Esophagus muscularis mucosa (tissue), 4 donors: ENCODE measurements around the gene ZNF497. TPM values are rescaled to one million over a fixed set of nuclear protein-coding genes. Genes with fewer than 3 reads are reported as not detected.

ENCODE experiments used
- DNase-seq: peaks from one replicate; pipeline ENCODE4 v3.0.0-alpha.2; 2017; ENCODE audit errors: extremely low spot score
- H3K27ac ChIP-seq, 4 donors: fragments of 200-600 bp; sonication (generic); replicated peaks in 1 of 4; 1 replicate in 3 of 4; 2 replicates in 1 of 4; pipeline ENCODE4 v1.5.1; 2016 to 2019; ENCODE audit warnings: mild to moderate bottlenecking in 1 of 4
- H3K27me3 ChIP-seq, 4 donors: fragments of 200-600 bp; sonication (generic); one replicate each; pipeline versions ENCODE4 v1.5.1 to v1.6.0; 2016 to 2019
- H3K36me3 ChIP-seq, 4 donors: fragments of 200-600 bp; sonication (generic); one replicate each; pipeline ENCODE4 v1.5.1; 2016 to 2019
- H3K4me1 ChIP-seq, 4 donors: fragments of 200-600 bp; sonication (generic); one replicate each; pipeline ENCODE4 v1.5.1; 2016 to 2019
- H3K4me3 ChIP-seq, 4 donors: fragments of 200-600 bp; sonication (generic); 1 replicate in 2 of 4; 2 replicates in 2 of 4; pipeline ENCODE4 v1.5.1; 2016 to 2019; ENCODE audit warnings: mild to moderate bottlenecking in 4 of 4, moderate library complexity in 1 of 4
- H3K9me3 ChIP-seq, 4 donors: fragments of 200-600 bp; sonication (generic); 1 replicate in 3 of 4; 2 replicates in 1 of 4; pipeline ENCODE4 v1.5.1; 2016 to 2019
- CTCF ChIP-seq, 3 experiments: fragments of 200-600 bp in 2 of 3; fragments of 450-650 bp in 1 of 3; sonication (generic) in 2 of 3; IDR thresholded peaks; one replicate each; pipeline ENCODE4 v1.5.1; 2017 to 2019; ENCODE audit warnings: antibody characterized with exemption in 3 of 3, mild to moderate bottlenecking in 2 of 3, moderate library complexity in 1 of 3
- EP300 ChIP-seq: sonication (generic); formaldehyde crosslinking; IDR thresholded peaks from one replicate; pipeline ENCODE4 v1.6.1; 2017; ENCODE audit warnings: antibody characterized with exemption
- POLR2A ChIP-seq: fragments of 450-650 bp; IDR thresholded peaks from one replicate; pipeline ENCODE4 v1.6.1; 2017; ENCODE audit warnings: antibody characterized with exemption, moderate library complexity, mild to moderate bottlenecking, low read depth
- POLR2AphosphoS5 ChIP-seq, 2 donors: sonication (generic); formaldehyde crosslinking; IDR thresholded peaks; one replicate each; pipeline ENCODE4 v1.6.1; 2017; ENCODE audit warnings: antibody characterized with exemption in 2 of 2
- WGBS: methylation state at CpG from one replicate; pipeline ENCODE4 v1.1.5; 2018; 5-methylcytosine and 5-hydroxymethylcytosine counted together
- intact Hi-C: fragments of 100-400 bp; cut with DNase I; formaldehyde crosslinking; loops from one replicate; pipeline ENCODE4 v1.15.1; 2023
- total RNA-seq, 4 donors: library from RNA; depleted of rRNA; stranded (reverse); fragments of >200 nt; gene quantifications; one replicate each; pipeline versions ENCODE4 v1.1.0 to v1.2.1, GENCODE V29; 2016

ZNF497 gene
- total RNA-seq, 4 donors from 2014 or later, result 0.42 to 1.1 (median 0.92) TPM

GRCh38 chr19:58325311-58326022 lies 37.1 kb downstream of the ZNF497 start:
- Histone ChIP-seq H3K4me1 (peaks cover 23 to 34% (median 31%) of the 10 kb centered on the region in 4 donors), H3K36me3 (peaks cover 0 to 20% (median 0%) of the 10 kb centered on the region in 4 donors), H3K4me3 (peak overlapping the region; percentile 72 to 94 (median 84)), H3K9me3 (no peaks in the 10 kb centered on the region), H3K27ac (no peak overlapping the region), H3K27me3 (no peaks in the 10 kb centered on the region)
- intact Hi-C loops, result no loop called here
- no peak for TF ChIP-seq POLR2AphosphoS5 (IDR thresholded peaks at IDR 0.05)
- WGBS, result 90% methylated on average over 6 of the region's 6 CpGs
- no peak for DNase-seq

- H3K36me3 ChIP-seq, result peaks cover 6 to 55% (median 30%) of the 10 kb centered on the region in 4 donors
These were observed 43.3 kb downstream of the ZNF497 start for GRCh38 chr19:58319241-58319640.

GRCh38 chr19:58318297-58318696 lies 44.3 kb downstream of the ZNF497 start:
- H3K9me3 ChIP-seq, result no peaks in the 10 kb centered on the region
- WGBS, result 79% methylated on average over 4 of the region's 4 CpGs
- no peak overlapping the region for H3K4me3 ChIP-seq
- H3K4me1 ChIP-seq, result no peaks in the 10 kb centered on the region
- H3K27ac ChIP-seq, result no peak overlapping the region
- no peak for DNase-seq
- H3K27me3 ChIP-seq, result no peaks in the 10 kb centered on the region
- intact Hi-C loops, result no loop called here
- no peak for TF ChIP-seq CTCF (IDR thresholded peaks at IDR 0.05)
- no peak for TF ChIP-seq POLR2A
- TF ChIP-seq POLR2AphosphoS5 (IDR thresholded peaks at IDR 0.05), result no peak
- no peak for TF ChIP-seq EP300
- H3K36me3 ChIP-seq, result peaks cover 15 to 64% (median 40%) of the 10 kb centered on the region in 4 donors

More at GRCh38 chr19:58319241-58319640, 43.3 kb downstream of the ZNF497 start:
- H3K9me3 ChIP-seq, result no peaks in the 10 kb centered on the region
- TF ChIP-seq CTCF (IDR thresholded peaks at IDR 0.05) (no peak), POLR2AphosphoS5 (IDR thresholded peaks at IDR 0.05) (no peak), POLR2A (no peak), EP300 (no peak)
- H3K4me1 ChIP-seq, result no peaks in the 10 kb centered on the region
- H3K27me3 ChIP-seq, result no peaks in the 10 kb centered on the region
- intact Hi-C loops, result no loop called here
- H3K27ac ChIP-seq, result no peak overlapping the region
- 90% methylated on average over 8 of the region's 10 CpGs for WGBS
- DNase-seq, result no peak
- no peak overlapping the region for H3K4me3 ChIP-seq

GRCh38 chr19:58317476-58318072 lies 45.0 kb downstream of the ZNF497 start:
- intact Hi-C loops, result no loop called here
- Histone ChIP-seq H3K27me3 (no peaks in the 10 kb centered on the region), H3K4me1 (no peaks in the 10 kb centered on the region), H3K27ac (no peak overlapping the region), H3K9me3 (no peaks in the 10 kb centered on the region), H3K4me3 (no peak overlapping the region), H3K36me3 (peaks cover 20 to 64% (median 47%) of the 10 kb centered on the region in 4 donors)
- WGBS, result 51% methylated on average over 7 of the region's 7 CpGs
- DNase-seq, result no peak
- TF ChIP-seq EP300 (no peak), POLR2AphosphoS5 (IDR thresholded peaks at IDR 0.05) (no peak), CTCF (IDR thresholded peaks at IDR 0.05) (no peak), POLR2A (no peak)

- intact Hi-C loops, result no loop called here
- Histone ChIP-seq H3K36me3 (peaks cover 30 to 68% (median 62%) of the 10 kb centered on the region in 4 donors), H3K4me1 (peaks cover 0 to under 1% (median 0%) of the 10 kb centered on the region in 4 donors), H3K9me3 (no peaks in the 10 kb centered on the region), H3K4me3 (no peak overlapping the region), H3K27ac (no peak overlapping the region), H3K27me3 (no peaks in the 10 kb centered on the region)
- WGBS, result 100% methylated on average over 2 of the region's 2 CpGs
- no peak for TF ChIP-seq CTCF (IDR thresholded peaks at IDR 0.05)
- TF ChIP-seq POLR2A, result no peak
- no peak for TF ChIP-seq EP300
- TF ChIP-seq POLR2AphosphoS5 (IDR thresholded peaks at IDR 0.05), result no peak
- no peak for DNase-seq
These were observed 47.0 kb downstream of the ZNF497 start for GRCh38 chr19:58315580-58315979.
